Fibroblast of peridontal ligament (primary cell): ENCODE data around the gene STYK1.

Experiments used
- DNase-seq: peaks from one replicate; pipeline ENCODE4 v3.0.0-alpha.2; 2010; ENCODE audit errors: extremely low read depth

Gene STYK1

GRCh38 chr12:10673659-10674384 lies at the start of gene STYK1:
STYK1 (minus strand) TSS chr12:10674052; CDS start chr12:10634618, 39,434 bp downstream.
- DNase-seq = peak; percentile 34

DNA sequence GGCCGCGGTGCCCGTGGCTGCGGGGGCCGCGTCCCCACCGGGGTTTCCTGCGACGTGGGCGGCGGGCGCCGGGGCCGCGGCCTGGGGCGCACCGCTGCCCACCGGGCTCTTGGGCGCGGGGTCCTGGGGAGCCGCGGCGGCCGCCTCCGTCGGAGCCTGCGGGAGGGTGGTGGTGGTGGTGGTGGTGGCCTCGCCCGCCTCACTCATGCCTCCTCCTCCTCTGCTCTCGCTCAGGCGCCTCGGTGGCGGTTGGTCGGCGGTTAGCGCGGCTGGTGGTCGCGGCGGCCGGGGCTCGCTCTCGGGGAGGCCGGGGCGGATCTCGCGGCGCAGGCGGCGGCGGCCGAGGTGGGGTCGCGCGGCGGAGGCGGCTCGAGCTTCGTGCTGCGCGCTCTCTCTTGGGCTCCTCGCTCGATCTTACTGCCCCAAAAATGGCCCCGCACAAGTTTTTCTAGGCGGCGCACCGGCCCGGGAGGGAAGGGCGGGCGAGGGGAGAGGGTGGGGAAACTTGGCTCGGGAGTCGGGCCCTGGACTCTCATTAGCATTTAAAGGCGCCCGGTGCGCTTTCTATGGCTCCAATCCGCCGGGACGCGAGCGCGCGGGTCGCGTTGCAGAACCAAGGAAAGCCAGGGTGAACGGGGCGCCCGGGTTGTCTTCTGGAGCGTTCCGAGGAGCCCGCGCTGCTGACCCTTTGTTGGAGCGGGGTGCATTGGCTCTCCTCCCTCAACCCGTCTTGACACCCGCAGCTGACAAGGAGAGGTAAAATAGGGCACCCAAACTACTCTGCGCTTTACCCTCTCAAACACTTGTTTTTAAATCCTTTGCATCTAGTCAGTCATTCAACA lies 49.3 kb upstream of the STYK1 start, which contains the start of gene YBX3:
Gene YBX3, minus strand, starts transcription at position 419 of the 842 bp plus-strand sequence. Its CDS starts 212 bp downstream, at position 207.
- peak; percentile 79 for DNase-seq

DNA sequence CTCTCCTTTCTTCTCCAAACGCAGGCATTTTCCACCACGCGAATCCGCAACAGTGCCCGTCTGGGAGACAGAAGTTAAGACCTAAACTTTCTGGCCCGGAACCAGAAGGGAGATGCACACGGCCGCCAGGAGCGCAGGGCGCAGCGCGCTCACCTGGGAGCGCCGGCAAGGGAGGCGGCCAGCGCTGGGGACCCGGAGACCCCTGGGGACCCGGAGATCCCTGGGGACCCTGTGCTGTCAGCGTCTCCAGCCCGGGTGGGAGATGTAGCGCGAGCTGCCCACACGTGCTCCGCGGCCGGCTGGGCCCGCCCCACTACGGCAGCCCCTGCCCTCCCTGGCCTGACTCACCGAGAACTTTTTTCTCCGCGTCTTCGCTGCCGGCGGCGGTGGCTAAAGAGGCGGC lies 48.7 kb upstream of the STYK1 start:
- peak; percentile 52 for DNase-seq

DNA sequence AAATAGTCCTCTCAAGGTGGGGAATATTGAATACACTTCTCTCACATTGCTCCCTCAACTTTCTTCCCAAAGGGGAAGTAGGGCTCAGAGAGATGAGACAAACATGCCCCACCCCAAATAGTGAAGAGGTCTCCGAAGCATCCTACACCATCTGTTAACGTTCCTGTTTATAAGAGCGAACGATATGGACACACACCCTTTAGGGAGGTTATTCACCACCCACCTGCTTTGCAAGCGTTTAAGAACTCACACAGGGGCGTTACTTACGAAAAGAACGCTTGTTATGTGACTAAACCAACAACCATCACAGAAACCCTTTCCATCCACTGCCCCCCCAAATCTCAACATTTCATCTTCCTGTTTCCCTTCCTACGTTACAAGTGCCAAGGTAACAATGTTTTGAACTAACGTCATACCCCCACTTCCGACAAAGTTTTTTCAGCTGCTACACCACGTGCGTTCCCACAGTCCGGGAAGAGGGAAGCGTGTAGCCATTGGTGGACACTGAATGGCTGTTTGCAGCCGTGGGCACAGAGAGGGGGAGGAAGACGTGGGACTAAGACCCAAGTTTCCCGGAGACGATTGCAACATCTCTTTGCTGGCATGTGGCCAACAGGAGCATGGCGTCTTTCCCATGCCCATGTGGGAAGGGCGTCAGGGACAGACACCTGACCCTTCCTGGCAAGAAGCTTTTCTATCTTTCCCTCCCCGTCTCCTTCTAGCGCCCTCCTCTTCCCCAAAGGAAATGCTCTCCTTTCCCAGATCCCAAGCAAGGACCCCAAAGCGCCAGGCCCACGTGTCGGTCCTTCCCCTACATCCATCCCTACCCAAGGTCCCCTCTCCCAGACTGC lies 48.0 kb upstream of the STYK1 start:
- DNase-seq = peak; percentile 99

GRCh38 chr12:10720974-10721650 lies 47.3 kb upstream of the STYK1 start:
- DNase-seq = peak; percentile 47

DNA sequence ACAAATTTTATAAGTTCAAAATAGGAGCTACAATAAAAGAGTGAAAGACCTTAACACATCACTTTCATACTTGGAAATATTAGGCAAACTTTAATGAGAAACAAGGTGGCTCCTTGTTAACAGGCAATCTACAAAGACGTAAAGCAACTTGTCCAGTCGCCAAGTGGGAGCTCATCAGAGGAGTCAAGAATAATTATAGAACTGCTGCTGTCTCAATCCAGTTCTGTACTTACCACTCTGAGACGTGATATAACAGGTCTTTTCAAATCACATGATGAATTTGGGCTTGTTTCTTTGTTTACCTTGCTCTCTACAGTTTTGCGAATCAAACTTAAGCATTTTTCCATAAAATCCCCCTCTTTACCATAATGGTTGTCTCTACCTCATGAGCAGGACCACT lies 45.6 kb upstream of the STYK1 start:
- DNase-seq = peak; percentile 34

DNA sequence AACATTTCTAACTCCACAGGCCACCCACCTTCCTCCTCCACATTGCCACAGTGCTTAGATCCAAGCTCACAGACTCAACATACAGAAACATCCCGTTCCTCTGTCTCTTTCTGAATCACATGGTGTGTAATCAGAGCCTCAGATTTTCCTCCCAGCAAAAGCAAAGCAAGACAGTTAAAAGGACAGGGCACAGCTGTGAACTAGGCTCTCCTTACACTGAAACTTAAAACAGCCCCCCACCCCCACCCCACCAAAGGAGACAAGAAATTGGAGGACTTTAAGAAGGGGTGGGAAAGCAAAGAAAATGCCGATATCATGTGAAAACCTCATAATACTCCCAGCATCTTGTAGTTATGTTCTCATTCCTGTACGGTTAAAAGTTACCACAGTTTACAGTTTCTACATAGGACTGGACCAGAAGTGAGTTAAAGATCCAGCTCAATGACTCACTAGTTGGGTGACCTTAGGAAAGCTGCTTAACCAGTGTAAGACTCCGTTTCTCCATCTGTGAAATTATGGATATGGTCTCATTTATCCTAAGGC lies 44.5 kb upstream of the STYK1 start:
- DNase-seq = peak; percentile 97

GRCh38 chr12:10717410-10717809 lies 43.6 kb upstream of the STYK1 start:
- DNase-seq = peak; percentile 52

DNA sequence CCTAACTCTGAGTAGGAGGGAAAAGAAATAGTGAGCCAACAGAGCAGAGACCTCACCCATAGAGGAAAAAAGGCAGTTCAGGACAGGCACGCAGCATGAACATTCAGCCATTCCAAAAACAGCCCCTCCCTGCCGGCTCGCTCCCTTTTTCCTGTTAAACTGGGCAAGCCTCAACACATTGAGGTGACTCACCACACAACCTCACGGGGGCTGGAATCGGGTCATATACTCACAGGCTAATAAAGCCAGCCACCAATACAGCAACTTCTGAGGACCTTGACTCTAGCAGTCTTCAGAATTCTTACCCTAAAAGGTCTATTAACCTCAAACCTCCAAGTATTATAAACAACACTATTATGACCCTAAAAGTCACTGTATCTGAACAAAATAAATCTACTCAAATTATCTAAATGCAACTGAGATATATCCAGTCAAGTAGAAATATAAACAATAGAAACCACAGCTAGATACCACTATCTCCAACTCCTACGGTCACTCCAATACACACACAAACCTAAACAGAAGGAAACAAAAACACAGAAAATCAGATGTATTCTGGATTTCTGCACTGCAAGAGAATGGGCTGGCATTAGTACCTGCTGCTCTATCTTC lies 43.0 kb upstream of the STYK1 start:
- DNase-seq = peak; percentile 90

- no peak for DNase-seq
Observed at GRCh38 chr12:10716277-10716676, 42.4 kb upstream of the STYK1 start.

DNA sequence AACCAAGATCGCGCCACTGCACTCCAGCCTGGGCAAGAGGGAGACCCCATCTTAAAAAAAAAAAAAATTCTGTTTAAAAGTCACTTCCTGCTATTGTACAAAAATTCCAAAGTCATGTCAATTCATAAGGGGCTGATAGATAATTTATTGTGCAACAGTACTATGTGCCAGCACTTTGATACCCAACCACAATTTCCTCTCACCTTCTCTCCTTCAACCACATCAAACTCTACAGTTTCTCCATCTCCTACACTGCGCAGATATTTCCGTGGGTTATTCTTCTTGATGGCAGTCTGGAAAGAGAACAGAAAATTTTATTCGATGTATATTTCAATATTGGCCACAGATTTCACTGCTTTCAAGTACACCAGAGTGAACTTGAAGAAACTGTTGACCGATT lies 41.6 kb upstream of the STYK1 start:
- no peak for DNase-seq

- no peak for DNase-seq
Observed at GRCh38 chr12:10709808-10710207, 36.0 kb upstream of the STYK1 start.

GRCh38 chr12:10708862-10709261 lies 35.0 kb upstream of the STYK1 start:
- no peak for DNase-seq

- DNase-seq = peak; percentile 68
Observed at GRCh38 chr12:10705655-10706054, 31.8 kb upstream of the STYK1 start.

- no peak for DNase-seq
Observed at GRCh38 chr12:10701843-10702242, 28.0 kb upstream of the STYK1 start.

- peak; percentile 84 for DNase-seq
Observed at GRCh38 chr12:10701131-10701681, 27.4 kb upstream of the STYK1 start.

- no peak for DNase-seq
Observed at GRCh38 chr12:10700581-10700980, 26.7 kb upstream of the STYK1 start.

GRCh38 chr12:10697862-10698261 lies 24.0 kb upstream of the STYK1 start:
- DNase-seq = no peak

DNA sequence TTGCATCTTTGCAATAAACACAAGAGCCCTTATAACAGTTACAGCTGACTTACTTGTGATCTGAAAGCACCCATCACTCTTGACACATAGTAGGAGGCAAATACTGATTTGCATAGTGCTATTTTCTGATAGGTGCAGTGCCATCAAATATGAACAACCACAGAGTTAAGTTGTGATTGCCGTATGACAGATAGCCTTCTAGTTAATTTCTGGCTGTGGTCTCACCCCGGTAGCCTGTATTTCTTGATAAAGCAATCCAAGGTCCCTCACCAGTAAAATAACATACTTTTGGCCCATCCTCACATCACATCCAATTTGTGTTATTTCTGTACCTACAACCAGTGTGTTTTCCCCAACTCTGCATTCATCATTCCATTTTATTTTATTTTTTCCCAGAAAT lies 23.3 kb upstream of the STYK1 start:
- no peak for DNase-seq

DNA sequence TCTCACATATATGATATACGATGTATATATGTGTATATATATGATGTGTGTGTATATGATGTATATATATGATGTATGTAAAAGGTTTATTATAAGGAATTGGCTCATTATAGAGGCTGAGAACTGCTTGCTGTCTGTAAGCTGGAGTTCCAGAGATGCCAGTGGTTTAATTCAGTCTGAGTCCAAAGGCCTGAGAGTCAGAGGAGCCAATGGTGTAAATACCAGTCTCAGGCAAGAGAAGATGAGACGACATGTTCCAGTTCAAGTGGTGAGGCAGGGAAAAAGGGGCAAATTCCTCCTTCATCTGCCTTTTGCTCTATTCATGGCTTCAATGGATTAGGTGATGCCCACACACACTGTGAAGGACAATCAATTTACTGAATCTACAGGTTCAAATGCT lies 17.1 kb upstream of the STYK1 start:
- no peak for DNase-seq
